ENCODE results near the gene CDK6. TPM values are rescaled to one million over a fixed set of nuclear protein-coding genes. Genes with fewer than 3 reads are reported as not detected.
"Not testable (repeated sequence)": the region's sequence is repeated elsewhere in the genome, so short reads cannot be mapped to it uniquely, and the experiment has no call there.

The CDK6 gene
- total and polyA plus RNA-seq, 4 donors, result 1.6 to 66.4 (median 12.1) TPM

DNA sequence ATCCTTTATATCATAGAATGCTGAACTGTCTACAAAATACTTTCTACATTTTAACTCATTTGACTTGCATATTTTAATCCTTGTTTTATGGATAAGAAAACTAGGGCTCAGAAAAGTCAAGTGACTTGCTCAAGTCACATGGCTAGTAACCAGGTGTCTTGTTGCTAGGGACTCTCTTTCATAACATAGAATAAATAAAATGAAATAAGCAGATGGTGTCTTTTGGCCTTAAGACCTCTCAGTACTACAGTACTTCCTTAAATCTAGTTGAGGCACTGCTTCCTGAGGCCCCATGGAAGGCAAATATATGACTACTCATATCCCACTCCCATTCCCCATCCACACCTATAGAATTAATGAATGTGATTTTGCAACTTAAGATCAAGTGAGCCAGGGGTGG is 87.9 kb downstream of the CDK6 start:
- no peak overlapping the region for H3K4me3 ChIP-seq
- no peaks in the 10 kb centered on the region for H3K9me3 ChIP-seq (ENCODE audit: control insufficient read depth in 4 of 4, insufficient read depth in 3 of 4, low read length in 3 of 4)
- no peak overlapping the region for H3K9ac ChIP-seq (ENCODE audit: insufficient read depth in 1 of 2, low read length in 2 of 2)
- H3K36me3 ChIP-seq (ENCODE audit: control insufficient read depth in 4 of 4, insufficient read depth in 4 of 4, low read length in 4 of 4), result no peaks in the 10 kb centered on the region
- TF ChIP-seq, protein P1, sequence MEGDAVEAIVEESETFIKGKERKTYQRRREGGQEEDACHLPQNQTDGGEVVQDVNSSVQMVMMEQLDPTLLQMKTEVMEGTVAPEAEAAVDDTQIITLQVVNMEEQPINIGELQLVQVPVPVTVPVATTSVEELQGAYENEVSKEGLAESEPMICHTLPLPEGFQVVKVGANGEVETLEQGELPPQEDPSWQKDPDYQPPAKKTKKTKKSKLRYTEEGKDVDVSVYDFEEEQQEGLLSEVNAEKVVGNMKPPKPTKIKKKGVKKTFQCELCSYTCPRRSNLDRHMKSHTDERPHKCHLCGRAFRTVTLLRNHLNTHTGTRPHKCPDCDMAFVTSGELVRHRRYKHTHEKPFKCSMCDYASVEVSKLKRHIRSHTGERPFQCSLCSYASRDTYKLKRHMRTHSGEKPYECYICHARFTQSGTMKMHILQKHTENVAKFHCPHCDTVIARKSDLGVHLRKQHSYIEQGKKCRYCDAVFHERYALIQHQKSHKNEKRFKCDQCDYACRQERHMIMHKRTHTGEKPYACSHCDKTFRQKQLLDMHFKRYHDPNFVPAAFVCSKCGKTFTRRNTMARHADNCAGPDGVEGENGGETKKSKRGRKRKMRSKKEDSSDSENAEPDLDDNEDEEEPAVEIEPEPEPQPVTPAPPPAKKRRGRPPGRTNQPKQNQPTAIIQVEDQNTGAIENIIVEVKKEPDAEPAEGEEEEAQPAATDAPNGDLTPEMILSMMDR (IDR thresholded peaks at IDR 0.05; ENCODE audit: control extremely low read depth, extremely low read depth), result no peak
- peaks cover 0 to 12% (median 0%) of the 10 kb centered on the region in 5 donors for H3K4me1 ChIP-seq (ENCODE audit: control insufficient read depth in 5 of 5, insufficient read depth in 5 of 5, low read length in 5 of 5)
- H3K27me3 ChIP-seq (ENCODE audit: control insufficient read depth in 3 of 3, insufficient read depth in 3 of 3, low read length in 2 of 3), result no peaks in the 10 kb centered on the region
- H3K27ac ChIP-seq (ENCODE audit: low read depth in 1 of 2, low read length in 1 of 2), result no peak overlapping the region
- ATAC-seq (ENCODE audit: insufficient read depth, low FRiP score), result no peak
- DNase-seq, result no peak

DNA sequence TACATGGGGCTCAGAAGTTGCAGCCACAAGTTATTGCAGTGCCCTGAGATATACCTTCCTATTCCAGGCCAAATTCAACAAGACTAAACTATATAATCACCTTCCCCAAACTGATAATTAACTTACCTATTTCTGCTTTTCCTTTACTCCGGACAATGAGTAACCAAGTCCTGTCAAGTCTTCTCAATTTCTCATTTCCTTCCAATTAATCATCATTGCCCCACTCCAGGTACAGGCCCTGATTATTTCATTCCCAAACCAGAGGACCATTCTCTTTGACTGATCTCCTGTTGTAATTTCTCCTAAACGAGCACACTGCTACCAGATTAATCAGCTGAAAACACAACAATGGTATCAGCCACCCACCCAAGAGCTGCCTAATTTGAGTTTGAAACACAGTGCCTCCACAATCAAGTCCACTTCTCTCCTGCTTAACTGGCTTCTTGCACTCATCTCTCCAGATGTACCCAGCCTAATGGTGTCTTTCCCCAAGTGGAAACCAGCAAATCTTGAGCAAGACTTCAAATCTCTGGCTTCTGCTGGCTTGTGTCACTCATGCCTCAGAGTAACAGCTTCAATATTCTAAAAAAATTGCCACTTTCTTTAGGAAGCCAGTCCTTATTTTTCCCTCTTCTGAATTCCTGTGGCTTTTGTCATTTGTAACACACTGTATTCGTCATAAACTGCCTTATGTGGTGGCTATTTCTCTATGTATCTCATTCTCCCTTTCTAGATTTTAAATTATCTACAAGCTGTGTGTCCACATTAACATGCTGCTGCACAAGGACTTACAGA is 89.1 kb downstream of the CDK6 start:
- Histone ChIP-seq H3K4me1 (ENCODE audit: control insufficient read depth in 5 of 5, insufficient read depth in 5 of 5, low read length in 5 of 5) (peaks cover 0 to 12% (median 0%) of the 10 kb centered on the region in 5 donors), H3K27me3 (ENCODE audit: control insufficient read depth in 3 of 3, insufficient read depth in 3 of 3, low read length in 2 of 3) (no peaks in the 10 kb centered on the region), H3K9ac (ENCODE audit: insufficient read depth in 1 of 2, low read length in 2 of 2) (no peak overlapping the region), H3K9me3 (ENCODE audit: control insufficient read depth in 4 of 4, insufficient read depth in 3 of 4, low read length in 3 of 4) (no peaks in the 10 kb centered on the region), H3K4me3 (no peak overlapping the region), H3K36me3 (ENCODE audit: control insufficient read depth in 4 of 4, insufficient read depth in 4 of 4, low read length in 4 of 4) (no peaks in the 10 kb centered on the region), H3K27ac (ENCODE audit: low read depth in 1 of 2, low read length in 1 of 2) (no peak overlapping the region)
- TF ChIP-seq, protein P1 (IDR thresholded peaks at IDR 0.05; ENCODE audit: control extremely low read depth, extremely low read depth), result no peak
- no peak for ATAC-seq (ENCODE audit: insufficient read depth, low FRiP score)
- 53 to 76% methylated on average over 3 of the region's 3 CpGs for WGBS, 2 donors
- DNase-seq, result no peak

DNA sequence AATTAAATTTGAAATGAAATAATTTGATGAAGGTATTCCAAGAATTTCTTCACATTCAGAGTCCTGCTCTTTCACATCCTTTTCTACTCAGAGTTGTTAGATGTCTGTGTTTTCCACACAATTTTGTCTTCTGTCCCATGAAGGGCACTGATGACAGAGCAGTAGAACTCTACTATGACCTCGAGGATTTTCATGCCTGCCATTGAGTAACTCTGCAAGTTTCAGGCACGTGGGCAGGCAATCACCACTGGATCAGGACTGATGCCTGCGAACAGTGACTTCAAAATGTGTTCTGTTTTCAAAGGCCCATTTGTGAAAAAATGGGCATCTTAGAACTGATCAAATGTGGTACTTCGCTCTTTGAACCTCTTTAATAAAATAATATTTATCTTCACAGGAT is 91.1 kb downstream of the CDK6 start:
- ATAC-seq (ENCODE audit: insufficient read depth, low FRiP score) (no peak), DNase-seq (no peak)
- no peak overlapping the region for H3K27ac ChIP-seq (ENCODE audit: low read depth in 1 of 2, low read length in 1 of 2)
- no peaks in the 10 kb centered on the region for H3K36me3 ChIP-seq (ENCODE audit: control insufficient read depth in 4 of 4, insufficient read depth in 4 of 4, low read length in 4 of 4)
- H3K4me1 ChIP-seq (ENCODE audit: control insufficient read depth in 5 of 5, insufficient read depth in 5 of 5, low read length in 5 of 5), result peaks cover 0 to 13% (median 0%) of the 10 kb centered on the region in 5 donors
- TF ChIP-seq, protein P1 (IDR thresholded peaks at IDR 0.05; ENCODE audit: control extremely low read depth, extremely low read depth), result no peak
- 88 to 93% methylated on average over 4 of the region's 4 CpGs for WGBS, 2 donors
- no peaks in the 10 kb centered on the region for H3K9me3 ChIP-seq (ENCODE audit: control insufficient read depth in 4 of 4, insufficient read depth in 3 of 4, low read length in 3 of 4)
- H3K27me3 ChIP-seq (ENCODE audit: control insufficient read depth in 3 of 3, insufficient read depth in 3 of 3, low read length in 2 of 3), result no peaks in the 10 kb centered on the region
- no peak overlapping the region for H3K4me3 ChIP-seq
- H3K9ac ChIP-seq (ENCODE audit: insufficient read depth in 1 of 2, low read length in 2 of 2), result no peak overlapping the region

DNA sequence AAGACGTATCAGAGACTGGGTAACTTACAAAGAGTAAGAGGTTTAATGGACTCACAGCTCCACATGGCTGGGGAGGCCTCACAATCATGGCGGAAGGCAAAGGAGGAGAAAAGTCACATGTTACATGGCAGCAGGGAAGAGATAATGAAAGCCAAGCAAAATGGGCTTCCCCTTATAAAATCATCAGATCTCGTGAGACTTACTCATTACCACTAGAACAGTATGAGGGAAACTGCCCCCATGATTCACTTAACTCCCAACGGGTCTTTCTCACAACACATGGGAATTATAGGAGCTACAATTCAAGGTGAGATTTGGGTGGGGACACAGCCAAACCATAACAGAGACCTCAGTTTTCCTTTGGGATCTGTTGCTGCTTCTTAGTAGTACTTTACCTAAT is 92.2 kb downstream of the CDK6 start:
- not testable (repeated sequence) for H3K4me3 ChIP-seq; H3K9ac ChIP-seq (ENCODE audit: insufficient read depth in 1 of 2, low read length in 2 of 2); H3K9me3 ChIP-seq (ENCODE audit: control insufficient read depth in 4 of 4, insufficient read depth in 3 of 4, low read length in 3 of 4); H3K36me3 ChIP-seq (ENCODE audit: control insufficient read depth in 4 of 4, insufficient read depth in 4 of 4, low read length in 4 of 4); DNase-seq; H3K27me3 ChIP-seq (ENCODE audit: control insufficient read depth in 3 of 3, insufficient read depth in 3 of 3, low read length in 2 of 3); ATAC-seq (ENCODE audit: insufficient read depth, low FRiP score); H3K27ac ChIP-seq (ENCODE audit: low read depth in 1 of 2, low read length in 1 of 2)
- WGBS, 2 donors, result 96% methylated on average over 4 of the region's 4 CpGs
- peaks cover 0 to 11% (median 0%) of the 10 kb centered on the region in 5 donors for H3K4me1 ChIP-seq (ENCODE audit: control insufficient read depth in 5 of 5, insufficient read depth in 5 of 5, low read length in 5 of 5)

Measured in lung (tissue), 12 donors.